Measurements from ENCODE around the gene CCDC85C. TPM values are rescaled to one million over a fixed set of nuclear protein-coding genes. Genes with fewer than 3 reads are reported as not detected.
A peak's percentile ranks its signal among the peaks of the same experiment; 100 is the strongest.

The CCDC85C gene
- total RNA-seq, 1 experiment from 2014 or later = 33.2 TPM

DNA sequence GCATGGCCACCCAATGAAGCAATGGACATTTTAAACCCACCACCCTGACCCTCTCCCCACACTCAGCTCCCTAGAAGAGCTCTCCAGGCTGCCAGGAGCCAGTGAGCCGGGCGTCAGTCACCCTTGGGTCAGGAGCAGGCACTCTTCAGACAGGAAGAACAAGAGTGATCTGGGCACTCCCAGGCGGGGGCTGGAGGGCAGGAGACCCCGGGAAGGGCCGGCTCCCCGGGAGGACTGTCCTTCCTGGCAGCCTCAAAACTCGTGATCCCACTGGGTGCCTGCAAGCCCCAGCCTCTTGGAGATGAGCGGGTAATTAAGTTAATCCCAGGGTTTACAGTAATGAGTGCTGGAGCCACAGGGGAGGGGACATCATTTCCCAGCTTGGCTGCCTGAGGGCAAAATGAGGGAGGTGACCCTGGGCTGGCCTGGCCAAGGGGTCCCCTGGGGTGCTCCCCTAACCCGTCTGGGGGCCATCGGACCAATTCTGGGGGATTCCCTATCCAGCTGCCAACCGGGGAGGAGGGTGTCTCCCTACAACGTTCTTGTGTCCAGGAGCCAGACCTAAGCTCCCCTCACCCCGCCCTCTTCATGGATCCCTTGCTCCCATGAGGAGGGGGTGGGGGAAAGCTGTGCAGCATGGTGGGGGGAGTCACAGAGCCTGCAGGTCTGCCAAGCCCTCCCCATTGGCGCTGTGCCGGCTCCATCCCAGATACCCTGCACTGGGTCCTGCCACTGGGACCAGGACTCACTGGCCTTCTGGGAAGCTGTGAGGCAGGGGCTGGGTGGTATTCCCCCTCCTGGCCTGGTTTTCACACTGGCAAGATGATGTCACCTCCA lies 63.6 kb downstream of the CCDC85C start:
- H4K5ac ChIP-seq (ENCODE audit: insufficient read length, low read depth, low read length) = no peak overlapping the region
- H2BK12ac ChIP-seq (ENCODE audit: insufficient read length, low read depth, low read length) = no peak overlapping the region
- H3K4ac ChIP-seq (ENCODE audit: low read depth, low read length) = no peak overlapping the region
- DNase-seq = no peak
- Mint-ChIP-seq H3K27ac (peak overlapping the region in 2 of 3 experiments; percentile 51 to 79; a peak in 1 of 7 replicates), H3K4me1 (peaks cover 47 to 67% of the 10 kb centered on the region in 2 experiments), H3K9me3 (no peaks in the 10 kb centered on the region), H3K4me3 (no peak overlapping the region; a peak in 1 of 5 replicates), H3K27me3 (ENCODE audit: low read depth) (no peaks in the 10 kb centered on the region; the same call in 1 of the 2 replicates), H3K36me3 (ENCODE audit: insufficient read depth in 1 of 3, low read depth in 3 of 3) (no peaks in the 10 kb centered on the region)
- H2BK20ac ChIP-seq (ENCODE audit: low read depth, low read length, poor library complexity, severe bottlenecking) = no peak overlapping the region
- H2BK120ac ChIP-seq (ENCODE audit: low read depth, low read length, poor library complexity, severe bottlenecking) = no peak overlapping the region
- H3K79me1 ChIP-seq (ENCODE audit: insufficient read depth, low read depth, low read length, poor library complexity, severe bottlenecking) = peaks cover 3% of the 10 kb centered on the region
- H3K23me2 ChIP-seq (ENCODE audit: insufficient read length, low read depth, low read length, poor library complexity, severe bottlenecking) = no peaks in the 10 kb centered on the region
- no peak overlapping the region for H3K9ac ChIP-seq (ENCODE audit: extremely low read depth, insufficient read length, low read length)
- no peak overlapping the region for H3K56ac ChIP-seq (ENCODE audit: insufficient read length, low read depth, low read length)
- H3K27ac ChIP-seq (ENCODE audit: insufficient read length, low read depth, low read length) = no peak overlapping the region
- no peaks in the 10 kb centered on the region for H3K9me3 ChIP-seq (ENCODE audit: control insufficient read depth, low read depth, low read length)
- WGBS (ENCODE audit: extremely low coverage, insufficient read length, low lambda C conversion rate) = no CpG with 5 or more reads among the region's 15 CpGs
- no peak overlapping the region for H2AFZ ChIP-seq (ENCODE audit: low read length)
- H2BK5ac ChIP-seq (ENCODE audit: insufficient read length, low read length) = no peak overlapping the region
- no peak overlapping the region for H3T11ph ChIP-seq (ENCODE audit: low read length)
- H3K79me2 ChIP-seq (ENCODE audit: insufficient read depth, low read length) = no peaks in the 10 kb centered on the region; the same call in 1 of the 2 replicates
- TF ChIP-seq, protein P1, sequence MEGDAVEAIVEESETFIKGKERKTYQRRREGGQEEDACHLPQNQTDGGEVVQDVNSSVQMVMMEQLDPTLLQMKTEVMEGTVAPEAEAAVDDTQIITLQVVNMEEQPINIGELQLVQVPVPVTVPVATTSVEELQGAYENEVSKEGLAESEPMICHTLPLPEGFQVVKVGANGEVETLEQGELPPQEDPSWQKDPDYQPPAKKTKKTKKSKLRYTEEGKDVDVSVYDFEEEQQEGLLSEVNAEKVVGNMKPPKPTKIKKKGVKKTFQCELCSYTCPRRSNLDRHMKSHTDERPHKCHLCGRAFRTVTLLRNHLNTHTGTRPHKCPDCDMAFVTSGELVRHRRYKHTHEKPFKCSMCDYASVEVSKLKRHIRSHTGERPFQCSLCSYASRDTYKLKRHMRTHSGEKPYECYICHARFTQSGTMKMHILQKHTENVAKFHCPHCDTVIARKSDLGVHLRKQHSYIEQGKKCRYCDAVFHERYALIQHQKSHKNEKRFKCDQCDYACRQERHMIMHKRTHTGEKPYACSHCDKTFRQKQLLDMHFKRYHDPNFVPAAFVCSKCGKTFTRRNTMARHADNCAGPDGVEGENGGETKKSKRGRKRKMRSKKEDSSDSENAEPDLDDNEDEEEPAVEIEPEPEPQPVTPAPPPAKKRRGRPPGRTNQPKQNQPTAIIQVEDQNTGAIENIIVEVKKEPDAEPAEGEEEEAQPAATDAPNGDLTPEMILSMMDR (conservative IDR thresholded peaks at IDR 0.05) = no peak
- no peak overlapping the region for H4K8ac ChIP-seq (replicated peaks; ENCODE audit: insufficient read length, low read depth, low read length)
- no peaks in the 10 kb centered on the region for H3K27me3 ChIP-seq (ENCODE audit: insufficient read depth, low read length)
- no peak overlapping the region for H3K4me2 ChIP-seq (ENCODE audit: insufficient read depth, insufficient read length, low read length)
- no peak overlapping the region for H3K18ac ChIP-seq (ENCODE audit: insufficient read length, low read depth, low read length)
- H3K14ac ChIP-seq (ENCODE audit: insufficient read depth, low read length) = no peak overlapping the region
- no peak overlapping the region for H4K91ac ChIP-seq (ENCODE audit: insufficient read length, low read depth, low read length)
- no peak overlapping the region for H2BK15ac ChIP-seq (ENCODE audit: low read depth, low read length)
- H4K20me1 ChIP-seq (ENCODE audit: control insufficient read depth, insufficient read depth, insufficient read length) = peaks cover 4% of the 10 kb centered on the region
- no peaks in the 10 kb centered on the region; the same call in 1 of the 2 replicates for H3K4me1 ChIP-seq (ENCODE audit: insufficient read depth, low read length)
- H3K23ac ChIP-seq (ENCODE audit: insufficient read length, low read depth, low read length) = no peak overlapping the region
- H2AK5ac ChIP-seq (ENCODE audit: insufficient read length, low read length) = no peak overlapping the region
